Measurements from ENCODE around the gene HAP1.
"Not testable (repeated sequence)": the region's sequence is repeated elsewhere in the genome, so short reads cannot be mapped to it uniquely, and the experiment has no call there.

HAP1 gene

DNA sequence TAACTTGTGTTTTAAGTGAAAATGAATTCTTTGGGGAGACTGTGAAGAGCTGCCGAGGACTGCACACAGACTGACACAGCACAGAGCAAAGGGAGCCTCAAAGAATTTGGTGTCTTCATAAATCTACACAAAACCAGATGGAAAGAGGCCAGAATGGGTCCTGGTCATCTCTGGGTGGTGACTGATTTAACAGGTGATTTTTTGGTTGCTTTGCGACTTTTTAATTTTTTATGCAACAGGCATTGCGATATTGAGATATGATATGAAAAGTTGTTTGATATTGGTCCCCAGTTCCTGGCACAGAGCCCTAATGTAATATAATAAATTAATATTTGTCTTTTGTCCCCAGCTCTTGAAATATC is 58.4 kb downstream of the HAP1 start:
- no peak for DNase-seq (ENCODE audit: low read depth, low spot score)
- no peak overlapping the region for H3K4me3 ChIP-seq (ENCODE audit: low read depth, low read length)
- ChIA-PET POLR2A (no interaction called here), CTCF (interaction anchor here (1.0 to 9.2 kb wide), 3 partner anchors 8 to 27 kb away, joined by 4 to 125 read pairs (median 12); no protein-coding TSS in a partner anchor)
- TF ChIP-seq, protein P1, sequence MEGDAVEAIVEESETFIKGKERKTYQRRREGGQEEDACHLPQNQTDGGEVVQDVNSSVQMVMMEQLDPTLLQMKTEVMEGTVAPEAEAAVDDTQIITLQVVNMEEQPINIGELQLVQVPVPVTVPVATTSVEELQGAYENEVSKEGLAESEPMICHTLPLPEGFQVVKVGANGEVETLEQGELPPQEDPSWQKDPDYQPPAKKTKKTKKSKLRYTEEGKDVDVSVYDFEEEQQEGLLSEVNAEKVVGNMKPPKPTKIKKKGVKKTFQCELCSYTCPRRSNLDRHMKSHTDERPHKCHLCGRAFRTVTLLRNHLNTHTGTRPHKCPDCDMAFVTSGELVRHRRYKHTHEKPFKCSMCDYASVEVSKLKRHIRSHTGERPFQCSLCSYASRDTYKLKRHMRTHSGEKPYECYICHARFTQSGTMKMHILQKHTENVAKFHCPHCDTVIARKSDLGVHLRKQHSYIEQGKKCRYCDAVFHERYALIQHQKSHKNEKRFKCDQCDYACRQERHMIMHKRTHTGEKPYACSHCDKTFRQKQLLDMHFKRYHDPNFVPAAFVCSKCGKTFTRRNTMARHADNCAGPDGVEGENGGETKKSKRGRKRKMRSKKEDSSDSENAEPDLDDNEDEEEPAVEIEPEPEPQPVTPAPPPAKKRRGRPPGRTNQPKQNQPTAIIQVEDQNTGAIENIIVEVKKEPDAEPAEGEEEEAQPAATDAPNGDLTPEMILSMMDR (IDR thresholded peaks at IDR 0.05; ENCODE audit: insufficient read depth, low read length, missing control alignments): no peak

GRCh38 chr17:41675157-41676057 is 59.0 kb downstream of the HAP1 start:
- CTCF ChIA-PET: interaction anchor here (1.0 to 9.2 kb wide), 3 partner anchors 7 to 27 kb away, joined by 4 to 125 read pairs (median 12); no protein-coding TSS in a partner anchor
- POLR2A ChIA-PET; H3K4me3 ChIP-seq (ENCODE audit: low read depth, low read length); DNase-seq (ENCODE audit: low read depth, low spot score): not testable (repeated sequence)

Measured in AG04449 (cell line).